Smooth muscle cell (in vitro differentiated cells): Measurements from ENCODE around the gene ABI2. TPM values are rescaled to one million over a fixed set of nuclear protein-coding genes. Genes with fewer than 3 reads are reported as not detected.
A peak's percentile ranks its signal among the peaks of the same experiment; 100 is the strongest.

Experiments used
- DNase-seq: peaks from one replicate; lab custom pipeline; 2025; ENCODE audit not compliant: unreplicated experiment; lab: John Stamatoyannopoulos, UW
- H2AFZ ChIP-seq: fragments of 200-600 bp; sonication (generic); 2 replicates; pipeline ENCODE4 v1.6.0; 2016; ENCODE audit warnings: antibody characterized with exemption, low read depth, mild to moderate bottlenecking
- H3F3A ChIP-seq: fragments of 200-600 bp; sonication (generic); 2 replicates; pipeline ENCODE4 v1.6.0; 2017; ENCODE audit warnings: antibody characterized with exemption, low read depth
- H3K27ac ChIP-seq: fragments of 200-600 bp; sonication (generic); 2 replicates; pipeline ENCODE4 v1.5.1; 2016; ENCODE audit warnings: low read depth, mild to moderate bottlenecking
- H3K27me3 ChIP-seq: fragments of 200-600 bp; sonication (generic); 2 replicates; pipeline ENCODE4 v1.6.1; 2016; ENCODE audit warnings: low read depth, mild to moderate bottlenecking
- H3K36me3 ChIP-seq: fragments of 200-600 bp; sonication (generic); 2 replicates; pipeline ENCODE4 v1.5.1; 2016; ENCODE audit warnings: low read depth
- H3K4me1 ChIP-seq: fragments of 200-600 bp; sonication (generic); 2 replicates; pipeline ENCODE4 v1.5.1; 2016; ENCODE audit warnings: low read depth
- H3K4me2 ChIP-seq: fragments of 200-600 bp; sonication (generic); 2 replicates; pipeline ENCODE4 v1.6.0; 2016; ENCODE audit warnings: mild to moderate bottlenecking
- H3K4me3 ChIP-seq: fragments of 200-600 bp; sonication (generic); 2 replicates; pipeline ENCODE4 v1.5.1; 2016; ENCODE audit warnings: mild to moderate bottlenecking
- H3K79me2 ChIP-seq: fragments of 200-600 bp; sonication (generic); 2 replicates; pipeline ENCODE4 v1.6.0; 2016; ENCODE audit warnings: low read depth, mild to moderate bottlenecking
- H3K9ac ChIP-seq: fragments of 200-600 bp; sonication (generic); 2 replicates; pipeline ENCODE4 v1.6.0; 2016; ENCODE audit warnings: low read depth
- H3K9me3 ChIP-seq: fragments of 200-600 bp; sonication (generic); replicated peaks from 2 replicates; pipeline ENCODE4 v1.5.1; 2016; ENCODE audit warnings: low read depth
- H4K20me1 ChIP-seq: fragments of 200-600 bp; sonication (generic); 2 replicates; pipeline ENCODE4 v1.6.0; 2016; ENCODE audit warnings: low read depth
- WGBS: methylation state at CpG from one replicate; pipeline ENCODE4 v1.1.7; 2016; ENCODE audit warnings: low lambda C conversion rate; 5-methylcytosine and 5-hydroxymethylcytosine counted together
- polyA plus RNA-seq: library from polyadenylated mRNA; unstranded; fragments of >200 nt; fragmentation: Nextera tagmentation; extraction: Ambion mirVana; gene quantifications from 2 replicates; pipeline ENCODE4 v1.2.1, GENCODE V29; 2016
- total RNA-seq: library from RNA; depleted of rRNA; stranded (reverse); fragments of >200 nt; gene quantifications from 2 replicates; pipeline ENCODE4 v1.2.3, GENCODE V29; 2014
- TF ChIP-seq, protein P1 (sequence below): fragments of 200-600 bp; sonication (generic); IDR thresholded peaks from 2 replicates; pipeline ENCODE4 v1.5.1; 2017; ENCODE audit warnings: borderline replicate concordance, mild to moderate bottlenecking, antibody characterized with exemption; ENCODE audit not compliant: insufficient read depth, poor library complexity, severe bottlenecking

ABI2 gene
- total and polyA plus RNA-seq, 2 experiments from 2014 or later = 25.5 to 34.2 TPM

DNA sequence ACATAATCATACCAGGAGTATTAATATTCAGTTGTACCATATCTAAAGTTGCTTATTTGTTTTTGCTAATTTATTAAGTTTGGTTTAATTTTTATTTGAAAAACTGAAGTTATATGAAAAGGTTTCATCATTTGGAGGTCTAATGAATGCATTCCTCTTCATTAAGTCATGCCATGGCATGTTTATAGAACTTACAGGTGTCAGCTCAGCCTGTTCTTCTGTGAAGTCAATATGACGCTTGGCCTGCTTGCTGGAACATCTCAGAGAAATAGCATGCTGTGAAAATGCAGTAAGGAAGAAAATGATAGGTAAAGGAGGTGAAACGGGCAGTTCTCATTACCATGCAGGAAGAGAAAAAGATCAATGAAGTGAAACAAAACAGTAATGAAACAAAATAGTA lies 148.7 kb downstream of the ABI2 start:
- DNase-seq = no peak
- no peak overlapping the region for H3K4me3 ChIP-seq
- no peaks in the 10 kb centered on the region for H3K36me3 ChIP-seq
- peaks cover 6% of the 10 kb centered on the region for H3K79me2 ChIP-seq
- 95% methylated on average over 2 of the region's 2 CpGs for WGBS
- no peaks in the 10 kb centered on the region for H3K27me3 ChIP-seq
- no peak overlapping the region for H3K9ac ChIP-seq
- H3K27ac ChIP-seq = no peak overlapping the region
- TF ChIP-seq, protein P1, sequence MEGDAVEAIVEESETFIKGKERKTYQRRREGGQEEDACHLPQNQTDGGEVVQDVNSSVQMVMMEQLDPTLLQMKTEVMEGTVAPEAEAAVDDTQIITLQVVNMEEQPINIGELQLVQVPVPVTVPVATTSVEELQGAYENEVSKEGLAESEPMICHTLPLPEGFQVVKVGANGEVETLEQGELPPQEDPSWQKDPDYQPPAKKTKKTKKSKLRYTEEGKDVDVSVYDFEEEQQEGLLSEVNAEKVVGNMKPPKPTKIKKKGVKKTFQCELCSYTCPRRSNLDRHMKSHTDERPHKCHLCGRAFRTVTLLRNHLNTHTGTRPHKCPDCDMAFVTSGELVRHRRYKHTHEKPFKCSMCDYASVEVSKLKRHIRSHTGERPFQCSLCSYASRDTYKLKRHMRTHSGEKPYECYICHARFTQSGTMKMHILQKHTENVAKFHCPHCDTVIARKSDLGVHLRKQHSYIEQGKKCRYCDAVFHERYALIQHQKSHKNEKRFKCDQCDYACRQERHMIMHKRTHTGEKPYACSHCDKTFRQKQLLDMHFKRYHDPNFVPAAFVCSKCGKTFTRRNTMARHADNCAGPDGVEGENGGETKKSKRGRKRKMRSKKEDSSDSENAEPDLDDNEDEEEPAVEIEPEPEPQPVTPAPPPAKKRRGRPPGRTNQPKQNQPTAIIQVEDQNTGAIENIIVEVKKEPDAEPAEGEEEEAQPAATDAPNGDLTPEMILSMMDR = no peak
- no peaks in the 10 kb centered on the region for H3K4me1 ChIP-seq
- H3K9me3 ChIP-seq = no peaks in the 10 kb centered on the region
- H3F3A ChIP-seq = no peaks in the 10 kb centered on the region
- no peak overlapping the region for H2AFZ ChIP-seq
- no peak overlapping the region for H3K4me2 ChIP-seq
- no peaks in the 10 kb centered on the region for H4K20me1 ChIP-seq

DNA sequence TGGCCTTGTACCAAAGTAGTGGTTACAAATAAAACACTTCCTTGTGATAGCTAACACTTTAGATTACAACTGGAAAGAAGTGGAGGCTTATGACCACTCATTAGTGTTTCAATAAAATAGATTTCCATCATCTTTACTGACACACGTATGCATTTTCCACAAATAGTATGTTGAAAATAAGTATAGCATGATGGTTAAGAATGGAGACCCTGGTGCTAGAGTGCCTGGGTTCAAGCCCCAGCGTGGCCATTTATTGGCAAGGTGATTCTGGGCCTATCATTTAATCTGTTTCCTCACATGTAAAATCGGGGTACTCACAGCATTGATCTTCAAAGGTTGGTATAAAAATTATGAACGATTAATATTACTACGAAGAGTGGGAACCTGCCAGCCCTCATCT lies 152.4 kb downstream of the ABI2 start:
- H3K27ac ChIP-seq = no peak overlapping the region
- H3K79me2 ChIP-seq = peaks cover 6% of the 10 kb centered on the region
- TF ChIP-seq, protein P1 = no peak
- H3K27me3 ChIP-seq = no peaks in the 10 kb centered on the region
- no peak overlapping the region for H3K4me2 ChIP-seq
- H4K20me1 ChIP-seq = peaks cover 5% of the 10 kb centered on the region
- no peak overlapping the region for H2AFZ ChIP-seq
- H3K9me3 ChIP-seq = no peaks in the 10 kb centered on the region
- H3K4me3 ChIP-seq = no peak overlapping the region
- H3K36me3 ChIP-seq = no peaks in the 10 kb centered on the region
- H3K4me1 ChIP-seq = no peaks in the 10 kb centered on the region
- H3F3A ChIP-seq = no peaks in the 10 kb centered on the region
- no peak for DNase-seq
- WGBS = 95% methylated on average over 5 of the region's 5 CpGs
- H3K9ac ChIP-seq = no peak overlapping the region

DNA sequence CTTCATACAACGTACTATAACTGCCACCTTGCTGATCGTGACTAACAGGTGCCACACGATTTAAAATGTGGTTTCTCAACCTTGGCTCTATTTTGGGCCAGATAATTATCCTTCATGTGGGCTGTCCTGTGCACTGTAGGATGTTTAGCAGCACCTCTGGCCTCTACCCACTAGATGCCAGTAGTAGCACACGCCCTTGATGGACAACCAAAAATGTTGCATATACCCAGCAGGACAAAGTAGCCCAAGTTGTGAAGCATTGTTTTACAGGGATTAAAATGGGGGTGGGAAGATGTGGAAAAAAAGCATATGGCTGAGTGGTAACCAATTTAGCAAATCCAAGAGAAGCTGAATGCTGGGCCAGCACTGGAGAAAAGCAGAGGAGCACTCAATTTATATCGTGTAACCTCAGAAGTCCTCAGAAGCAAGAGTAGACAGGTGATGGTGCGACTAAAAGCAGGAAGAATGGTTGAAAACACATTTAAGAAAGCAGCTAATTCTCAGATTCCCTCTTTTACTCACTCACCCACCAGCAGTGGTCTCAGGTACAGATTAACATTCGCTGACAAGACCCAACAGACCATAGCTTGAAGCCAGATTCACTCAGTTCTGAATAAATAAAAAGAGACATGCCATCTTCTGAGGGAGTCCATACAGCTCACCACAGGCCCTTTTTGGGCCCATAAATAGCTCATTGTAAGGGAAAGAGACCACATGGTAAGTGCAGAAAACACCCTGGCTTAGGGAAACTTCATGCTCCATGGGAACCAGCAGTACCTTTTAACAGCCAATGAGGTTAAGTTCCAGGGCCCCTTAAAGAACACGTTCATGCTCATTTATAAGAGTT lies 156.3 kb downstream of the ABI2 start:
- Histone ChIP-seq H3K9me3 (no peaks in the 10 kb centered on the region), H3K36me3 (no peaks in the 10 kb centered on the region), H2AFZ (no peak overlapping the region), H3F3A (no peaks in the 10 kb centered on the region), H3K27me3 (no peaks in the 10 kb centered on the region), H4K20me1 (peaks cover 15% of the 10 kb centered on the region), H3K79me2 (peaks cover 4% of the 10 kb centered on the region), H3K9ac (no peak overlapping the region), H3K4me3 (no peak overlapping the region), H3K4me1 (no peaks in the 10 kb centered on the region), H3K27ac (no peak overlapping the region), H3K4me2 (no peak overlapping the region)
- 93% methylated on average over 8 of the region's 8 CpGs for WGBS
- TF ChIP-seq, protein P1 = peak; percentile 30
- DNase-seq = no peak

DNA sequence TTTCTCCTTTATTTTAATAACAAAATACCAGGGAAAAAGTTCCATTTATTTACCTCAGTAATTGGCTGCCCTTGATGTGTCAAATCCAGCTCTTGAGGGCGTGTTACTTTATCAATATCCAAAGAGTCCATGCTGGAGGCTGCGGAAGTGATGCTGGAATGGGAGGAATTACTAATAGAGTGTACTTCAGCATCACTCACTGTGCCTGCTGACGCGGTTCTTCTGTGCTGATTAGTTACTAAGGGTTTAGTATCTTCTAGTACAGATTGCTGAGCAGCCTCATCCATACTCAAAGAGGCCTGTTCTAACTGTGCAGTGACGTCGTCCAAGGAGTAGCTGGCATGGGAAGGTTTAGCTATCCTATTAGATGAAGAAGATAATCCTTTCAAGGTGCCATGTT lies 161.3 kb downstream of the ABI2 start:
- 97% methylated on average over 6 of the region's 6 CpGs for WGBS
- no peak overlapping the region for H3K4me2 ChIP-seq
- H2AFZ ChIP-seq = no peak overlapping the region
- peaks cover 21% of the 10 kb centered on the region for H4K20me1 ChIP-seq
- DNase-seq = no peak
- no peaks in the 10 kb centered on the region for H3F3A ChIP-seq
- H3K27ac ChIP-seq = no peak overlapping the region
- H3K36me3 ChIP-seq = peaks cover 5% of the 10 kb centered on the region
- H3K4me1 ChIP-seq = no peaks in the 10 kb centered on the region
- H3K9me3 ChIP-seq = no peaks in the 10 kb centered on the region
- H3K79me2 ChIP-seq = peaks cover 8% of the 10 kb centered on the region
- TF ChIP-seq, protein P1 = no peak
- H3K9ac ChIP-seq = no peak overlapping the region
- no peak overlapping the region for H3K4me3 ChIP-seq
- H3K27me3 ChIP-seq = no peaks in the 10 kb centered on the region
